HG03571 (cell line): Measurements from ENCODE around the gene SSH2.
"Not testable (repeated sequence)": the region's sequence is repeated elsewhere in the genome, so short reads cannot be mapped to it uniquely, and the experiment has no call there.

Experiments used
- ATAC-seq: cut with Tn5 transposase; IDR thresholded peaks from one replicate; pipeline ENCODE4 v1.9.1; 2021; ENCODE audit not compliant: unreplicated experiment

Gene SSH2, protein sequence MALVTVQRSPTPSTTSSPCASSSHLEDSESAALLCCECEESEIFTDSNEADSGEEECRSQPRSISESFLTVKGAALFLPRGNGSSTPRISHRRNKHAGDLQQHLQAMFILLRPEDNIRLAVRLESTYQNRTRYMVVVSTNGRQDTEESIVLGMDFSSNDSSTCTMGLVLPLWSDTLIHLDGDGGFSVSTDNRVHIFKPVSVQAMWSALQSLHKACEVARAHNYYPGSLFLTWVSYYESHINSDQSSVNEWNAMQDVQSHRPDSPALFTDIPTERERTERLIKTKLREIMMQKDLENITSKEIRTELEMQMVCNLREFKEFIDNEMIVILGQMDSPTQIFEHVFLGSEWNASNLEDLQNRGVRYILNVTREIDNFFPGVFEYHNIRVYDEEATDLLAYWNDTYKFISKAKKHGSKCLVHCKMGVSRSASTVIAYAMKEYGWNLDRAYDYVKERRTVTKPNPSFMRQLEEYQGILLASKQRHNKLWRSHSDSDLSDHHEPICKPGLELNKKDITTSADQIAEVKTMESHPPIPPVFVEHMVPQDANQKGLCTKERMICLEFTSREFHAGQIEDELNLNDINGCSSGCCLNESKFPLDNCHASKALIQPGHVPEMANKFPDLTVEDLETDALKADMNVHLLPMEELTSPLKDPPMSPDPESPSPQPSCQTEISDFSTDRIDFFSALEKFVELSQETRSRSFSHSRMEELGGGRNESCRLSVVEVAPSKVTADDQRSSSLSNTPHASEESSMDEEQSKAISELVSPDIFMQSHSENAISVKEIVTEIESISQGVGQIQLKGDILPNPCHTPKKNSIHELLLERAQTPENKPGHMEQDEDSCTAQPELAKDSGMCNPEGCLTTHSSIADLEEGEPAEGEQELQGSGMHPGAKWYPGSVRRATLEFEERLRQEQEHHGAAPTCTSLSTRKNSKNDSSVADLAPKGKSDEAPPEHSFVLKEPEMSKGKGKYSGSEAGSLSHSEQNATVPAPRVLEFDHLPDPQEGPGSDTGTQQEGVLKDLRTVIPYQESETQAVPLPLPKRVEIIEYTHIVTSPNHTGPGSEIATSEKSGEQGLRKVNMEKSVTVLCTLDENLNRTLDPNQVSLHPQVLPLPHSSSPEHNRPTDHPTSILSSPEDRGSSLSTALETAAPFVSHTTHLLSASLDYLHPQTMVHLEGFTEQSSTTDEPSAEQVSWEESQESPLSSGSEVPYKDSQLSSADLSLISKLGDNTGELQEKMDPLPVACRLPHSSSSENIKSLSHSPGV (N-terminal part only)

DNA sequence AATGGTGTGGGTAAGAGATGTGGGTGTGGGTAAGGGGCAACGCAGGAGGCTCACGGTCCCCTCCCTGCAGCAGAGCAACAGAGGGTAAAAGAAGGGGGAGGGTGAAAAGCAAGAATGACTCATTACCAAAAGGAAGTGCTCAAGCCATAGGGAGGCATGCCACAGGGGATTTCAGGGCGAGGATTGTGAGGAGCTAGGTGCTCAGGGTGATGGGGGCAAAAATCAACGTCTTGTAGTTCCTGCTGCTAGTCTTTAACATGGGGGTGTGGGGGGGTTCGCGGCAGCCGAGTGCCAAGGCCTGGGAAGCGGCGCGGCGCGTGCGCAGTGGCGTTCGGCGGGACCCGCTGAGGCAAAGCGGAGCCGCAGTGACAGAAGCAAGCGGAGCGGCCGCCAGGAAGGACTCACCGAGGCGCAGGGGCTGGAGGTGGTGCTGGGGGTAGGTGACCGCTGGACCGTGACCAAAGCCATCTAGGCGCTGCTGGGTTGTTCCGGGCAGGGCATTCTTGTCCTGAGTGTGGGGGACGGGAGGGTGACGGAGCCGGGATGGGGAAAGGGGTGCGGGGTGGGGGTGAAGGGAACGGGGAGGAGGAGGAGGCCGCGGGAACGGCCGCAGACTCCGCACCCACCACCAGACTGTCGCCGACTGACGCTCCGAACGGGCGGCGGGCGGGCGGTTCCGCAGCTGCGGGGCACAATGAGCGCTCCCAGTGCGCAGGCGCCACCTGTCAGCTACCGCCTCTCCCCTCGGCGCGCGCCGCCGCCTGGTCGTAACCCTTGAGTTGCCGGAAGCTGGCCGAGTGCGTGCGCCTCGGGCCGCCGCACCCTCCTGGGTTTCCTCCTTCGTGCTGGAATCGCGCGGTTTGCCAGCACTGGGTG lies at the start of gene SSH2:
Gene SSH2 (minus strand): TSS at position 696 of the 876 bp plus-strand sequence. CDS start 228 bp downstream, at position 468.
- peak; percentile 56 for ATAC-seq

DNA sequence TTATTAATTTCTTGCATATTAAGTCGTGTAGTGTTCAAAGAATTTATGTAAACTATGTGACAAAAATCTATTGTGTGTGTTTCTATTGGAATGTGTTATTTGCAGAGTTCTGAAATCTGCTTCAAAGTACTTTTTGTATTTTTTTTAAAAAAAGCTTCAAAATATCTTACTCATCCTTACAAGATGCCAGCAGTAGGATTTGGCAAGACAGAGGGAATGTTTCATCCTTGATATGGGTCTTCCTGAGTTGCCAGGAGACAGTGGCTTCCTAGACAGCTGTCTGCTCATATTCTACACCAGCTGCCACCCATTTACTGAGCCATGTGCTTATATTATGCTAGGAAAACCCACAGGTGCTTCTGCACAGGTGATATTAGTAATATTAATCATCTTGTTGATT lies 47.8 kb upstream of the SSH2 start:
- ATAC-seq = no peak

DNA sequence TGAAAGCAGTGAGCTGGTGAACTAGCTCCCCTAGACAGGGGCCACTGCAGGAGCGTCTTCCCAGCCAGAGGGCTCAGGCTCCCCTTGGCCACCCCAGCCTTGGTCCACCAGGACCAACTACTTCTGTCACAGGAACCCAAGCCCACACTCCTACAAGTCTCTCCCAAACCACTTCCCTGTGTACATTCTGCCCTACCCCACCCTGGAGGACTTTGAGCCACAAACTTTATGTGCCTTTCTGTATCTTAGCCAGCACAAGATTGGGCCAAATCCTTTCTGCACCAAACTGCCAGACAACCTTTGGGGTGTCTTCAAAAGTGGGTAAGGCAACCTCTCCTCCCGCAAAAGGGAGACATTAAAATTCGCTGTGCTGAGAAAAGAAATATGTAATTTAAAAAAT lies 43.0 kb upstream of the SSH2 start:
- no peak for ATAC-seq

DNA sequence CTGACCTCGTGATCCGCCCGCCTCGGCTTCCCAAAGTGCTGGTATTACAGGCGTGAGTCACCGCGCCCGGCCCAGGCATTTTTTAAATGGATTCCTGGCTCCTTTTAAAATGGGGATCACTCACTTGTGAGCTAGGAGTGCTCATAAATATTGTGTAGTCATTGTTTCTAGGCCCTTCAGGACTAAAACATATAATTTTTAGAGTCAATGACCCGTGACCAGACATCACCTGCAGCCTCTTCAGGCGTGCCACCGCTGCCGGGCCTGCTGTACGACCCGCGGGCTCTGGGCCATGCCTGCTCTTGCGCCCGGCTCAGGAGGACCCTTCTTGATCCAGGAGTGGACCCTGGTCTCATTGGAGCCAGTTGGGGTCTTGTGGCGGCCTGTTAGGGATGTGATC lies 42.2 kb upstream of the SSH2 start:
- no peak for ATAC-seq

DNA sequence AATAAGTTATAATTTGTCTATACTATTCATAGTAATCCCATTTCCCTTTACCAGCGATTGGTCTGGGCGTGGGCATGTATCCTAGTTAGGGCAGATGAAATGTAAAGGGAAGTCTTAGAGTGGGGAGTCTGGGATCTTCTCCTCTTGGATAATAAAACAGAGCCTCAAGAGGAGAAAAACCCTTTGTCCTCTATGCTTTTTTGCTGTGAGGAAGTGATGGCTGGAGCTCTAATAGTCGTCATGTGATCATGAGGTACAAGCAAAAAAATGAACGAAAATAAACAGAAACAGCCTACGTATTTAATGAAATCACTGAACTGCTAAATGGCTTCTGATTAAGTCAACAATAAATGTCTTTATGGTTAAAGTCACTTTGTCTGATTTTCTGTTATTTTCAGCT lies 38.2 kb upstream of the SSH2 start:
- no peak for ATAC-seq

DNA sequence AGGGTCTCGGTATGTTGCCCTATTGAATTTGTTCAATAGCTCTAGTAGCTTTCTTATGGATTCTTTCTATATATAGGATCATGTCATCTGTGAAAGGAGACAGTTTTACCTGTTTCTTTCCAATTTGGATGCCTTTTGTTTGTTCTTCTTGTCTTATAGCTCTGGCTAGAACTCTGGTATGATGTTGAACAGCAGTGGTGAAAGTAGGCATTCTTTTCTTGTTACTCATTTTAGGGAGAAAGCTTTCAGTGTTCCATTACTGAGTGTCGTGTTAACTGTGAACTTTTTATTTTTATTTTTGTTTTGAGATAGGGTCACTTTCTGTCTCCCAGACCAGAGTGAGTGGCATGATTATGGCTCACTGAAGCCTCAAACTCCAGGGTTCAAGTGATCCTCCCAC lies 32.6 kb upstream of the SSH2 start:
- ATAC-seq = no peak

DNA sequence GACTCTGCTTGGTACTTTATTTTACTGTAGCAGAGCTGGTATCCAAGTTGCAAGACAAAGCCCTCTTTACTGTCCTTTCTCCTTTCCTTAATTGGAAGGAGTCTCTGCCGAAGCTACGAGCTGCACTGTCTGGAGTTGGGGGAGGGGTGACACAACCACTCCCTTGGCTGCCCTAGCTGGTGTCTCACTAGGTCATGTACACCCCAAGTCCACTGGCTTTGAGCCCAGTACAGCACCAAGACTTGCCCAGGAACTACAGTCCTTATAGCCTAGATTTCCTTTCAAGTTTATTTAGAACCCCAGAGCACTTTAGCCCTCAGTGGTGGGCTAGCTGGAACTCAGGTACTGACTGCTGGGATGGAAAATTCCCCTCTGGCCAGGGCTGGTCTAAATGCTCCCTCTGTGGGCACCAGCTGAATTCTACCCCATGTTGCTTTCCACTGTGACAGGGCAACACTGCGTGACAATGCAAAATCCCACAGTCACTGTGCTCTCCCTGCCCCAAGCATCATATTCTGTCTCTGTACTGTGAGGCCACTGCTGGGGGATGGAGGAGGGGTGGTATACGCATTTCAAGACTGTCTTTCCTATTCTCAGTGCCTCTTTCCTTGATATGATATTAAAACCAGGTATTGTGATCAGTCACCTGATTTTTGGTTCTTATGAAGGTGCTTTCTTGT lies 29.8 kb upstream of the SSH2 start:
- ATAC-seq = no peak

DNA sequence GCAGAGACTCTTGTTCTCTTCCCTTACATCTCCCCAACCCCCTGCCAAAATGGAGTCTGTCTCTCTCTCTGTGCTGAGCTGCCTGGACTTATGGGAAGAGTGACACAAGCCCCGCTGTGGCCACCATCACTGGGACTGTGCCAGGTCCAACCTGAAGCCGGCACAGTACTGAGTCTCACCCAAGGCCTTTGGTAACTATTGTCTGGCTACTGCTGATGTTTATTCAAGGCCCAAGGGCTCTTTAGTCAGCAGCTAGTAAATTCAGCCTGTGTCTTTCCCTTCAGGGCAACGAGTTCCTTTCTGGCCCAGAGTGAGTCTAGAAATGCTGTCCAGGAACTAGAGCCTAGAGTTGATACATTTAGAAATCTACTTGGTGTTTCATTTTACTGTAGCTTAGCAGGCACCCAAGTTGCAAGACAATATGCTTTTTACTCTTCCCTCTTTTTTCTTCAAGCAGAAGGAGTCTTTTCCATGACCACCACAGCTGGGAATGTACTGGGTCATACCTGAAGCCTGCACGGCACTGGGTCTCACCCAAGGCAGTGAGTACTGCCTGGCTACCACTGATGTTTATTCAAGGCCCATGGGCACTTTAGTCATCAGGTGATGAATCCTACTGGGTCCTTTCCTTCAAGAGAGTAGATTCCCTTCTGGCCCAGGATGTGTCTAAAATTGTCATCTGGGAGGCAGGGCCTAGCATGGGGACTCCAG lies 29.1 kb upstream of the SSH2 start:
- ATAC-seq = no peak

DNA sequence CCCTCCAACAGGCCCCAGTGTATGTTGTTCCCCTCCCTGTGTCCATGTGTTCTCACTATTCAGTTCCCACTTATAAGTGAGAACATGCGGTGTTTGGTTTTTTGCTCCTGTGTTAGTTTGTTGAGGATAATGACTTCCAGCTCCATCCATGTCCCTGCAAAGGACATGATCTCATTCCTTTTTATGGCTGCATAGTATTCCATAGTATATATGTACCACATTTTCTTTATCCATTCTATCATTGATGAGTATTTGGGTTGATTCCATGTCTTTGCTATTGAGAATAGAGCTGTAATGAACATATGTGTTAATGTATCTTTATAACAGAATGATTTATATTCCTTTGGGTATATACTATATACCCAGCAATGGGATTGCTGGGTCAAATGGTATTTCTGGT lies 27.5 kb upstream of the SSH2 start:
- ATAC-seq = not testable (repeated sequence)

DNA sequence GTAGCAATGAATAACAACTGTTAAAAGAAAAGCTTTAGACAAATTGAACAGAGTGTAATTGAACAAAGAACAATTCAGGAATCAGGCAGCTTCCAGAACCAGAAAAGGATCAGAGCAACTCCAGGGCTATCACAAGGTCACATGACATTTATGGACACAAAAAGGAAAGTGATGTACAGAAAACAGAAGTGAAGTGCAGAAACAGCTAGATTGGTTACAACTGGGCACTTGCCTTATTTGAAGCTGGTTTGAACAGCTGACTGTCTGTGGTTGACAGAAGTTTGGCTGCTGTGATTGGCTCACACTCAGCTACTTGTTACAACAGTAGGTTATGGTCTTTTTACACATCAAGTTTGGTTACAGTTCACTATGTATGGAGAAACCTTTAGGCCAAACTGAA lies 26.2 kb upstream of the SSH2 start:
- no peak for ATAC-seq

DNA sequence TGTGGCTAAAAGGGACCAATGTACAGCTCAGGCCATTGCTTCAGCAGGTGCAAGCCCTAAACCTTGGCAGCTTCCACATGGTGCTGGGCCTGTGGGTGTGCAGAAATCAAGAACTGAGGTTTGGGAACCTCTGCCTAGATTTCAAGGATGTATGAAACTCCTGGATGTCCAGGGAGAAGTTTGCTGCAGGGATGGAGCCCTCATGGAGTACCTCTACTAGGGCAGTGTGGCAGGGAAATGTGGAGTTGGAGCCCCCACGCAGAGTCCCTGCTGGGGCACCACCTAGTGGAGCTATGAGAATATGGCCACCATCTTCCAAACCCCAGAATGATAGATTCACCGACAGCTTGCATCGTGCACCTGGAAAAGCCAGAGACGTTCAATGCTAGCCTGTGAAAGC lies 24.4 kb upstream of the SSH2 start:
- ATAC-seq = no peak

DNA sequence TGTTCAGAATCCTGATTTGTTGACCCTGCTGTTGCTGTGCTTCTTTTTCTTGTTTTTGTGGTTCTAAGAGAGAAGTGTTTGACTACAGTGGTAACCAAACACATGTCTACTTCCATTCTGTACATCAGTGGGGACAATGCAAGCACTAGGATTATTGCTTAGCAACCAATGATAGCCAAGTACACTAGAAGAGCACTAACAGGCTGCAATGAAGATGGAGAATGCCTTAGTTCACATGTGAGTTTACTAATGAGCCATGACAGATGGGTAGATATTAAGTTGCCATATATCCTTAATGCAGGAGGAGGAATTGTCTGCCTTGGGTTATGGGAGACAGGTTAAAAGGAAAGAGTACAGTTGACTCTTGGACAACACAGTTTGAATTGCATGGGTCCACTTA lies 19.7 kb upstream of the SSH2 start:
- ATAC-seq = no peak

DNA sequence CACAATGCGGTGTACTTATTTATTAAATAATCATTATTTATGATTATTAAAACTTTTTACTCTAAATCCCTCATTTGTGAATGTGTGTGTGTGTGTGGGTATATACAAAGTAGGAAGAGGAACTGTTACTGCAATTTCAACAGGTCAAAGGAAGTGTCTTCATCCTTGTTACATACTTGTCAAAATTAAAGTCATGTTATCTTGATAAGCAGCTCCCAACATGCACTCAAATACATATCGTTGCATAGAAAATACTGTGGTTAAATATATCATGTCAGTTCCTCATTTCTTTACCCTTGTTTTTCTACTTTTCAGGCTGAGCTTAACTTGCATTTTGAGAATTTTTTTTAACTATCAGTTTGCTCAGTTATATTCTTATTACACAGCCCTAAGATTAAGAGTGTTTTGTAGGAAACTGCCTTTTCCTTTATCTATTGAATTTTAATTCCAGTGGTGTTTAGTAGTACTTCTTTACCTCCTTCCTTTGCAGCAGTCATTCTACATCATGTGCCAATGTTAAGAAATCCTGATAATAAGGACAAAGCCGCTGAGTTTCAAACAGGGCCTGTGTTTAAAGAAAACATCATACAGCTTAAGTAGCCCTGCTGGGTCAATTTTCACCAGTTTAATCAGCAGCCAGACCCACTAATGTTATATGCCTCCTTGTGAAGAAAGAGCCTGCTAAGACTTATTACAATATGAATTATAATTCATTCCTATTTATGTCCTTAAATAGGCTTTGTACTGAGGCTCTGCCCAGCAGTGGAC lies 18.6 kb upstream of the SSH2 start:
- ATAC-seq = no peak

DNA sequence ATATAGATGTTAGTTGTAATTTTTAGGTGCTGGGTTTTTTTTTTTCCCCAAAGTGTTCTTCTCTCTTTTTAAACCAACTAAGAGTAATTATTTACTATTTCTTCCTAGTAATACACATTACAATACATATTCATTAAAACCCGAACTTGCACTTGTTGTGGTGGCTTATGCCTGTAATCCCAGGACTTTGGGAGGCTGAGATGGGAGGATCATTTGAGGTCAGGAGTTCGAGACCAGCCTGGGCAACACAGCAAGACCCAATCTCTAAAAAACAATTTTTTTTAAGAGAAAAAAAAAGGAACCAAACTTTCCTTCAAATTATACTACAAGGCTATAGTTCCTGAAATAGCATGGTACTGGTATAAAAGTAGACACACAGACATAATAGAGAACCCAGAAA lies 15.3 kb upstream of the SSH2 start:
- no peak for ATAC-seq

DNA sequence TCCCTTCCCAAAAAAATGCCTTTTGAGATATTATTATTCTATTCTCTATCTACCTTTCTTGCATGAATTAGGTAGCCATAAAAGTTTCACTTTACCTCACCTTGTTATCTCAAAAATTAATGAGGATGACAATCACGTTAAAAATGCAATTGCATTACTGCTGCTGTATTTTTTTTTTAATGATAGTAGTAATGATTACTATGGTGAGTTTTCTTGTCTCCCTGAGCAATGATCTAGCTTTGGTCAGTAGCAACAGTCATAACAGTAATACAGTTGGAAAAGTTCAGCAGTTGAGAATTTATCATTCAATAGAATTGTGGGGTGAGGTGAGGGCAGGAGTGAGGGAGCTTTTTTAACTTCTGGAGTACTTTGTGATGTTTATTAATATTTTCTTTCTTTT lies 11.3 kb upstream of the SSH2 start, which contains the start of gene EFCAB5:
Gene EFCAB5 (plus strand): TSS at position 301 of the 400 bp plus-strand sequence. CDS start 163 bp downstream, outside the sequence.
- no peak for ATAC-seq

DNA sequence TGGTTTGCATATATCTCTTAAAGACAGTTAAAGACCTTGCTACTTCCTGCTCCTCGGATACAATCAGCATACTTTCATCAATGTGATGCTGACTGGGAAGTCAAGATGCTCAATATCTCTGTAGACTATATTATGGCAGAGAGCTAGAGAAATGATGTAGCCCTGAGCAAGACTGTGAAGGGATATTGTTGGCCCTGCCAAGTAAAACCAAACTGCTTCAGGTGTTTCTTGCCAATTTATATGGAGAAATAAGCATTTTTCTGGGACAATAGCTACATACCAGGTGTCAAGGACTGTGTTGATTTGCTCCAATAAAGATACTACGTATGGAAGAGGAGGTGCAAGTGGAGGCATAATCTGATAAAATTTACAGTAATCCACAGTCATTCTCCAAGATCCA lies 6.7 kb upstream of the SSH2 start:
- no peak for ATAC-seq

DNA sequence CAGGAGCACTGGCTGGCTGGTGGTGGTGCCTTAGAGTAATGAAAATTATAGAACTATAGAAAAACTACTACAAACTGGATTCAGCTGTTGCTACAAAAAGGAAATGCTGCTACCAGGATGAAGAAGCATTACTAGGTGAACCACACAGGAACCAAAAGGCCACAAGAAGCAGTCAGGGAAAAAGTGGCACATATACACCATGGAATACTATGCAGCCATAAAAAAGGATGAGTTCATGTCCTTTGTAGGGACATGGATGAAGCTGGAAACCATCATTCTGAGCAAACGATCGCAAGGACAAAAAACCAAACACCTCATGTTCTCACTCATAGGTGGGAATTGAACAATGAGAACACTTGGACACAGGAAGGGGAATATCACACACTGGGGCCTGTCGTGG lies 5.9 kb upstream of the SSH2 start:
- ATAC-seq = not testable (repeated sequence)

DNA sequence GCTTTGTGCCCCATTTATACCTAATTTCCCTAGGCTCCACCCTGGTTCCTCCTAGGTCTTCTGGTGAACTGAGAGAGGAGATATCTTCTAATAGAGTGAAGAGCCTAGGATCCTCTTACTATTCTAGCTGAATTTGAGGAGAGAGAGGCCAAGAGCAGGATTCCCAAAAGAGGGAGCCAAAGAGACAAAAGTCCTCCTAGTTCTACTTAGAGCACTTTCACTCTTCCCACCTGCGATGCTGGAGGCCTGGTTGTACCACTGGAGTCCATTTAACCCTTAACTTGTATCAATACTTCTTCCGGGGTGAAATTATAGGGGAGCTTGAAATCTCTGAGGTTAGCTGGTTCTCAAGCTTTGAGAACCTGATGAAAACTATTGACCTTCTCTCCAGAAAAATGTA lies 3.4 kb upstream of the SSH2 start:
- no peak for ATAC-seq
